Measurements from ENCODE around the gene LGR5.

Gene LGR5

GRCh38 chr12:71601546-71601945, 161.9 kb downstream of the LGR5 start:
- no peak for DNase-seq

- no peak for DNase-seq
These were observed 163.4 kb downstream of the LGR5 start for GRCh38 chr12:71602761-71603577.

- no peak for DNase-seq
These were observed 165.4 kb downstream of the LGR5 start for GRCh38 chr12:71605039-71605438.

- no peak for DNase-seq
These were observed 168.1 kb downstream of the LGR5 start for GRCh38 chr12:71607494-71608330.

GRCh38 chr12:71610031-71610795, 170.6 kb downstream of the LGR5 start:
- no peak for DNase-seq

- DNase-seq = no peak
These were observed 182.3 kb downstream of the LGR5 start for GRCh38 chr12:71621938-71622337.

- DNase-seq = no peak
These were observed 185.9 kb downstream of the LGR5 start for GRCh38 chr12:71625476-71625875.

GRCh38 chr12:71626098-71626497, 186.5 kb downstream of the LGR5 start:
- DNase-seq = no peak

- no peak for DNase-seq
These were observed 187.2 kb downstream of the LGR5 start for GRCh38 chr12:71626768-71627167.

- DNase-seq = no peak
These were observed 187.9 kb downstream of the LGR5 start for GRCh38 chr12:71627438-71628002.

Data from activated CD4-positive, alpha-beta T cell treated with anti-CD3 and anti-CD28 coated beads for 1 hour (primary cell).